ACHN (cell line): ENCODE results near the gene MRPL40.
A peak's percentile ranks its signal among the peaks of the same experiment; 100 is the strongest.

Experiments used
- DNase-seq: peaks from one replicate; pipeline ENCODE4 v3.0.0-alpha.2; 2015
- in situ Hi-C: cut with HindIII; loops from 2 replicates; pipeline ENCODE4 v1.10.0; 2017; ENCODE audit warnings: low sequenced_read_pairs, low pct_ligation_motif_present, low pct_unique_long_range_greater_than_20kb

MRPL40 gene

DNA sequence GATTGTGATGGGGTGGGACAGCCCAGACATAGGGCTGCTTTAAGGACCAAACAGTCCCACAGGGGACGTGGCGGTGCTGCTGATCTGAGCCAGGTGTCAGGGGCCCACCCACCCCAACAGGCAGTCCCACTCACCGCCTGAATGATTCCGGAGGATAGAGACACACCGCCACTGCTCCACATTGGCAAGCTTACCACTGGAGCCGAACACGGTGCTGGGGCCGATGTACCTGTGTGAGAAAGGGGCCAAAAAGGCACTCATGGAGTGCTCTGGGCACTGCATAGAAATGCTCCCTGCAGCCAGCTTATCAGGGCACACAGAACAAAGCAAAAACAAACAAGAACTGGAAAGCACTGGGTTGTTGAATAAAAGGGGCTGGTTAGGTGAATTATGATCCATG, 26.7 kb upstream of the MRPL40 start:
- no peak for DNase-seq
- in situ Hi-C loops, result no loop called here

DNA sequence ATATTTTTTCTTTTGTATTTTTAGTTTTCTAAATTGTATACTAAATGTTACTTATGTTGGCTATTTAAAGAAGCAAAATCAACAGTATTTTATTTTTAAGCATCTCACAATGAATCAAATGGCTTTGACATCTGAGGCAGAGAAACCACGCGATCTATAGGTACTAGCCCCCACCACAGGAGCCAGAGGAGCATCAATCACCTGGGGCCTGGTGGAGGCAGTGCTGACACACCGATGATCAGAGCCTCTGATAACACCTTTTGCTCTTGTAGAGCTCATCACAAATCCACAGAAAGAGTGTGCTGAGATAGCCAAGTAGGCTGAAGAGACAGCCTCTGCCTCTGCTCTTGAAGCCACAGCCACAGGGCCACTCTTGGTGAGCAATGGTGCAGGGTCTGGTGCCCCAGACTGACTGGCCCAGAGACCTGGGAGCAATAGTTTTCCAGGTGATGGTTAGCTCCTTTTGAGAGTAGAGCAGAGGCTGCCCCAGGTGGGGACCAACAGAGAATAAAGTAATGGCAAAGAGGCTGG, 26.0 kb upstream of the MRPL40 start:
- no peak for DNase-seq
- in situ Hi-C loops, result no loop called here

DNA sequence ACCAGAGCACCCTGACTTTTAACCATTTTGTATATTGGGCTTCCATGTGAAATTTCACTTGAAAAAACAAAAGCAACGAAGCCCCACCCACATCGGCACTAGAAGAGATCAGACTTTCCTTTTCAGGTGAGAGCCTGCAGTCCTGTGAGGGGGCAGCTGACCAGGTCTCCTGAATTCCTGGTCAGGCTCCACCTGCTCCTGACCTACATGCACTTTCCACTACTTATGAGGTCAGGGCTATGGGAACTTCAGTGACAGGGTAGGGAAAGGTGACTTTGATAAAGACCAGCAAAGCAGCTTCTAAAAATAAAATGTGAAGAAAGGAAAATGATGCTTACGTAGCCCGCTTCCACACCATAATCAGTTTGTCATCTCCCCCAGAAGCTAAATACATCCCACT, 25.5 kb upstream of the MRPL40 start:
- in situ Hi-C loops, result no loop called here
- no peak for DNase-seq

DNA sequence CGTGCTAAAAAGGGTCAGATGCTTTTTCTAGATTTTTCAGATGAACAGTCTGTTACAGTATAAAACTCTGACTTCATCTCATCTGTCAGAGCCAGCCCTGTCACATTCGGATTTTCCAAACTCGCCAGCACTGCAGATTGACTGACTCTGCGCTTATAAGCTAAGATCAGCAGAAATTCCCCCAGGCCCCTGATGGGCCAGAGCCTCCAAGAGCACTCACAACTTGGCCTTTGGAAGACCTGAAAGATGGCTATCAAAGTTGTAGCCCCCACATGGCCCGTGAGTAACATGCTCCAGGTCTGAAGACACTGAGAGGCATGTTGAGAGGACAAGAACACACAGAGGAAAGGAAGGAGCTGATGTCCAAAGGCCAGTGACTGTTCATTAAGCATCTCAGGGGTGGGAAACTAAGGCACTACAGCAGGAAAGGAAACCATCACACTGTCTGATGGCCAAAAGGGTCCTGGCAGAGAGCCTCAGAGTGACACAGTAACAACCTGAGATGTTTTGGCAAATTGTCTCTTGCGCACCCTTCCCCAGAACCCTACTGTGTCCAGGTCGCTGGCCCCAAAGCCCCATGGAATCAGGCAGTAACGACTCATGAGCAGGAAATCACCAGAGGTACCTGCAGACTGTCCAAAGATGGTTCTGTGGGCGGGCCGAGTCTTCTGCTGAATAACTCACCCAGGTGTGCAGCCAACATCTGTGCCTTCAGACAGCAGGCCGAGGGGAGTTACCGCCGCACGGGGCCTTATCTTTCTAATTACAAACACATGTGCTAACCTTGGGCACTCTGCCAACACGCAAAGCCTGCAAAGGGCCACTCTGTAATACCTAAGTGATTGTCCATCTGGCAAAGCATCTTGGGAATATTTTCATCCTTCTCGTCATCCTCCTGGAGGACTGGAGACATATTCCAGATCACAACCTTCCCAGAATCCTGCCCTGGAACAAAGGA, 24.4 kb upstream of the MRPL40 start:
- DNase-seq, result no peak
- in situ Hi-C loops, result no loop called here

DNA sequence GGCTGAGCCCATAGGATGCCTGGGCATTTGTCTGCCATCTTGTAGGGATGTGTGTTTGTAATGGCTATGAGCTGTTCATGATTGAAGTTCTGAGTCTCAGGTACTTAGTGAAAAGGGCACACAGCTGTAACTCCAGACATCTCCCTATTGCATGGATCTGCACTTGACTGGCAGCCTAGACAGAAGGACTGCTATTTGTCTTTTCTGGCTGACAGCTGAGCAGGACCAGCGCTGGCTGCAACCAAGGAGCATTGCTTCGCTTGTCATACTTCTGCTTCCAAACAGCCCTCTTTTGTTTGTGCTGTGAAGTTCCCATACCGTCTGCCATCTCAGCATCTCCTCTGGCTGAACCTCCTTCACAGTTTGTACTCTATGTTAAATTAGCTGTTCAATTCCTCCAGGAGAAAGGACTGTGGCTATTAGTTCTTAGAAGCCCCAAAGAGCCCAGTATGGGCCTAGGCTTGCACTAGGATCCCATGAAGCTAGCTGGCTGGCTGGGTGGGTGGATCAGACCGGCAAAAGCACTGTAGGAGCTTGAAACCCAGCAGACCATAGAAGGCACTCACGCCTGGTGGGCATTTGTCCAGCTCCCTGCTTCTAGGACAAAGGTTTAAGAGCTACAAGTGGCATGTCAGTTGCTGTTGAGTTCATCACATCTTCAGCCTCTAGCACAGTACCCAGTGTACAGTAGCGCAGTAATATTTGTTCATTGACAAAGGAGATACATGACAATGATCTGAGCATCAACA, 21.2 kb upstream of the MRPL40 start:
- DNase-seq, result no peak
- in situ Hi-C loops, result no loop called here

DNA sequence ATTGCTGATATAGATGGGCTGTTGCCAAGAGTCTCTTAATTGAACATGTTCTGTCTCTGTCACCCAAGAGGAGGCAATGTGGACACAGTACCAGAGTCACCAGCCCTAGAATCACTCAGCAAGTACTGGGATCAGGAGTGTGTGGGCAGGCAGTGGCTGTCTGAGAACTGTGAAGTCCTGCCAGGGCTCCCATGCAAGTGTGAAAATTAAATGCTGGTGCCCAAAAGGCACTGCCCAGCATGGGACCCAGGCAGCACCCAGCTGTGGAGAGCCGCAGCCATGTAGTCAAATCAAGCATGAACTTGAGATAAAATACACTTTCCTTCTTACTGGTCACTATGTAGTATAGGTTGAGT, 20.7 kb upstream of the MRPL40 start:
- in situ Hi-C loops, result no loop called here
- no peak for DNase-seq

DNA sequence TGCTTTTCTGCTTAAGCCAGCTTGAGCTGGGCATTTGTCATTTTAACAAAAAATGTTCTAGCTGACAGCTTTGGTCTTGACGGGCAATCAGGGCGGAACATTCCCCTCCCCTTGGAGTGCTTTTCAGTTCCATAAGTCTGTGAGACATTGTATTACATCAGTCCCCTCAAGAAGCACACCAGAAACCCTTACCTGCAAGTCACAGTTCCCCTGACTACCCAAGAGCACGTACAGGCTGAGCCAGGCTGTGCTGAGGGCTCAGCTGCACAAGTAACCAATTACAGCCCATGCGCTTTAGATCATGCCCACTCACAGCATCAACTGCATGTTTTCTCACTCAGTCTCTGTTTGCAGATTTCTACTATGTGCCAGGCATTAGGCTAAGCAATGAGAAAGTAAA, 19.9 kb upstream of the MRPL40 start:
- DNase-seq, result no peak
- in situ Hi-C loops, result no loop called here

DNA sequence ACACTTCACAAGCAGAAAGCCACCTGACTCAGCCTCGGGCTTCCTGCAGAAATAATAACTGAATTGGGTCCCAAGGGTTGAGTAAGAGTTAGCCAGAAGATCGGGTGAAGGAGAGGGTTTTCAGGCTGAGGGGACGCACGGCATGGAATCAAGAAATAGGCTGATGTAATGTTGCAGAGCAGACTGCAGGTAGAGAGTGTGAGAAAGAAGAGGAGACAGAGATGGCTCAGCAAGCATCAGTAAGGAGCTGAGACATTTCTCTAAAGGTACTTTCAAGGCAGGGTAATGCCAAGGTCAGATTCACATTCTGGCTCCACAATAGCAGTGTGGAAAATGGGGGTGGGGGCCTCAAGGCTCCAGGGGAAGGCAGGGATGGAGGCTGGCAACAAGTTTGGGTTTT, 19.4 kb upstream of the MRPL40 start:
- DNase-seq, result no peak
- in situ Hi-C loops, result no loop called here

DNA sequence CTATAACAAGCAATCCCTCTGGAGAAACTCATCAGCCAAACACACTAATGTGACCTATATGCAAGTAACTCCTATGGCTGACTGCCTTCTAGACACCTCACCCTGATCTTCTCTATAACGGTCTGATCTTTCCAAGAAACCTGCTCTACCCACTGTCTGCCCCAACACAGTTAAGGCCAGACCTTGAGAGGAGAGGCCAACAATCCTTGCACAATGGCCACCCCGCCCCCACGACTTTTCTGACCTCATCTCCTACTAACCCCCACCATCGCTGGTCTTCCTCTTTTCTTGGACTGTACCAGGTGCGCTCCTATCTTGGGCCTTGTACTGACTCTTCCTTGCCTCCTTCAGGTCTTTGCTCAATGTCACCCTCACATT, 13.3 kb upstream of the MRPL40 start:
- no peak for DNase-seq
- in situ Hi-C loops, result no loop called here

DNA sequence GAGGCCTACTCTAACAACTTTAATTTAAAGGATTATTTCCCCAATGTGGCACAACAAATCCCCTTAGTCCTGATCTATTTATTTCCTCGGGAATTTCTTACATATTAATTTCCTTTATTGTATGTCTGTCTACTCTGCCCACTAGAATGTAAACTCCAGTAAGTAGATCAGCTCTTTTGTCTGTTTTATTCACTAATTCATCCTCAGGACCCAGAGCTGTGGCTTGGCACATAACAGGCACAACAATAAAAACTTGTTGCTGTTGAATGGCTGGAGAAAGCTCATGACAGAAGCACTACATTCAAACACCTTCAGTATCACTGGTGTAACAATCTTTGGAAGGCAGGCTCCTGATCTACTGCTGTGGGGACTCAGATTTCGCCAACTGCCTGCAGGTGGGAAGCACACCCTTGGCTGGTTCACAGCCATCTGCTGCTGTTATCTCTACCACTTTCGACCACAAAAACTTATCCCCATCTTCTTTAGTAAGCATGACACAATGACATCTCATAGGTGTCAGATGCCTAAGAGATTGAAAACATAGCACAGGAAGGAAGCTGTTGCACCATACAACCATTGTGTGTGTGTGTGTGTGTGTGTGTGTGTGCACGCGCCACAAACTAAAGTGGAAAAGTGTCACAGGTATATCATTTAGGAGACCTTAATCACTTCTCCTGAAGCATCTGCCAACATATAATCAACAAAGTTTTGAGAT, 12.7 kb upstream of the MRPL40 start:
- in situ Hi-C loops, result no loop called here
- DNase-seq, result no peak

DNA sequence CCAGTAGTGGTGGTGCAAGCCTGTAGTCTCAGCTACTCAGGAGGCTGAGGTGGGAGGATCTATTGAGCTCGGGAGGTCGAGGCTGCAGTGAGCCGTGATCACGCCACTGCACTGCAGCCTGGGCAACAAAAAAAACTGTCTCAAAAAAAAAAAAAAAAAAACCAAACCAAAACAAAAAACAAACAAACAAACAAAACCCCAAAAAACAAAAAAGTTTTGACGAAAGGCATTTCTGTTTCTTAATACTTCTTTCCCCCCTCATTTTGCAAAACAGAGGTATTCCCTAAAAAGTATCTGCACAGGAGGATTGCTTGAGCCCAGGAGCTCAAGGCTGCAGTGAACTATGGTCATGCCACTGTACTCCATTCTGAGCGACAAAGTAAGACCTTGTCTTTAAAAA, 12.0 kb upstream of the MRPL40 start:
- DNase-seq, result no peak
- in situ Hi-C loops, result no loop called here

DNA sequence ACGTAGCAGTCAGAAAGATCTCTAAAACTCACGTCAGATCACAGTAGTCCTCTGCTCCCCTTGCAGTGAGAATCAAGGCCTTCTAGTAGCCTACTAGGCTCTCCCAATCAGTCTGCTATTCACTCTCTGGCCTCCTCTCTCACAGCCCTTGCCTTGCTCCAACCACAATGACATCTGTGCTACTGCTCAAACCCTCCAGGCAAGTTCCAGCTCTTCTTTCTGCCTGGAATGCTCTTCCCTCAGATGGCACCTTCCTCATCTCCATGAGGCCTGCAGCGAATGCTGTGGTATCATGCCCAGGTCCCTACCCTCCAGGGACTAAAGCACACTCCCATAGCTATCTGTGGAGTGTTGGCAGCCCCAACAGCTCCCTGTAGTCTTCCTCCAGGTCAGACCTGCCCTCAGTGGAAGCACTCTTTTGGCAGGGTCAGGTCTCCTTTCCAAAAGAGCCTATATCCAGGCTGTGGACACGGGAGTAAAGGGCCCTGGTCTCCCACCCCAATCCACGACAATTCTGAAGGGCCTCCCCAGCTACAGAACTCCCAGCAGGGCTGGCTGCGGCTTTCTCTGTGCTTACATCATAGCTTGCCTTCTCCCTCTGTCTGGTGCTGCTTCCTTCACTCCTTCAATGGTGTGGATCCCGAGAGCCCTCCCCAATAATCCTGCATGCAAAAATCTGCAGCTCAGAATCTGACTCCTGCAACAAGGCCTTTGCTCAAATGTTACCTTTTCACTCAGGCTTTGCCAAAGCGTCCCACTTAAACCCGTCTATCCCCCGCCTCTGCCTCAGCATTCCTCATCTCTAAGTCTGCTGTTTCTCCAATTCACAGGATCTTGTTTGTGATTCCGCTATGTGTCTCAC, 9.7 kb upstream of the MRPL40 start:
- in situ Hi-C loops, result no loop called here
- DNase-seq, result no peak

DNA sequence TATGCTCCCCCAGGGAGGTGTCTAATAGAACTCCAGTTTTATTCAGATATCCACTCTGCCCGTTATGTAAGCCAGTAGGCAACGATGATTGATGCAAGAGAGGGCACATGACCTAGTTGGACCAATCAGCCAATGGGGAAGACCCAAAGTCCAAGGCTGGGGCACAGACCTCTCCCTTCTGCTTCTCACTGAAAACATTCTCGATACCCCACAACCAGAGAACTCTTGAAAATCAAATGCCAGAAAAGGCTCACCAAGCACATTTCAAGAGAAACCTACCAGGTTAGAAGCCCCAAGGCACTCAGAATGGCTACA, 8.2 kb upstream of the MRPL40 start:
- DNase-seq, result no peak
- in situ Hi-C loops, result no loop called here

DNA sequence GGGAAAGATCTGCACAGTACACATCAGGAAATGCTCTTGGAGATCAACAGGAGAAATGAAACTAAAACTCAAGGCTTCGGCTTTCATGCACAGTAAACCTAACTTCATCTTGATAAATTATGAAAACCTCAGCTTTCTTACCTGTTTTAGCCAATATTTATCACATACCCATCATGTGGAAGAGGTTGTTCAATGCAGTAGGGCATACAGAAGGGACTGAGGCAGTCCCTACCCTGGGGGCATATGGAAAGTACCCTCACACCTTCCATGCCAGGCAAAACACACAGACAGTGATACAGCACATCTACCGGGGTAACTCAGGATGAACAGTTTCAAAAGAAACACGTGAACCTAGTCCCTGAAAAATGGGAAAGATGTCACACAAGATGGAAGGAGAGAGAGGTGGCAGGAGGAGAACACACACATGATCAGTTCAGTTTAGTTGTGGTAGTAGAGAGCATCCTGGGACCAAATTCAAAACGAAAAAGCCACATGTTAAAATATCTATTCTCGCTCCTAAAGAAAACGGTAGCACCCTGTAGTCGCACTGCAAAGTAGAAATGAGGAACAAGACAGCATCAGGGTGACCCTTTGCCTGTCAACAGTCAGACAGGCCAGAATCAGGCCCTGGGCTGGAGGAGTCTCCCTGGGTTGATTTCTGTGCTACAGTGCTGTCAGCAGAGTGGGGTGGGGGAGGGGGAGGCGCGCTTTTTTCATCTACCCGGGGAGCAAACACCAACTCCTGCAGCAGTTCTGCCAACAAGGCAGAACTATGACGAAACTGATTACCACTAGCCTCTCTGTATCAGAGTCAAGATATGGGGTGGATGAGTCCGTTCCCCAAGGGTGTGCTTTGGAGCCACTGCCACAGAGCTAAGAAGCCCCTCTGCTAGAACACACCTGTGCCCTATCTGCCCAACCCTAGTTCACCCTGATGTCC, 2.1 kb upstream of the MRPL40 start:
- in situ Hi-C loops, result no loop called here
- peak; percentile 23 for DNase-seq

DNA sequence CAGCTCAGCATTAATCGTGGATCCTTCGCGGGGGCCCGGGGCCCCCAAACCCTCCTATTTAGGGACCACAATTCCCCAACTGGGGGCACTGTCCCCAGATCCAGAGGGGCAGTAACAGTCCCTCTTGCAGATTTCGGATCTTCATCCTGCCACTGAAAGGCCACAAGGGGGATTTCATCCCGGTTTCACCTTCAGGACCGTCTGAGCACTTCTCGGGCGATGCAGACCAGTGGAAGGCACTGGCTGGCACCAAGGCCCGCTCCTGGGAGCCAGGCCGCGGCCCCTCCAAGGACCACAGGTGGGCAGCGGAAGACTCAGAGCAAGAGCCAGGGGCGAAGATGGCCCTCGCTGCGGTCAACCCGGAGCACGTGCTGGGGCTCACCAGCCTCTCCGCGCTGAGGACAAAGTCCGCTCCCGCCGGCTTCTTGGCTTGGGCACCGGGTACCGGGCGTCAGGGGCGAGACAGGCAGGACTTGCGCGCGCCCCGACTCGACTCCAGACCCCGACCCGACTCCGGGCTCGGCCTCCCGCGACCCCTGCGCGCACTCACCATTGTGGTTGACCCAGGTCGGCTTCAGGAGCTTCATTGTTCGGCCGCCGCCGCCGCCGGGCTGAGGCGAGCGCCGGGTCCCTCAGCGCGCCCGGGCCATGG, 1.3 kb upstream of the MRPL40 start:
- DNase-seq, result peak; percentile 41
- in situ Hi-C loops, result no loop called here

DNA sequence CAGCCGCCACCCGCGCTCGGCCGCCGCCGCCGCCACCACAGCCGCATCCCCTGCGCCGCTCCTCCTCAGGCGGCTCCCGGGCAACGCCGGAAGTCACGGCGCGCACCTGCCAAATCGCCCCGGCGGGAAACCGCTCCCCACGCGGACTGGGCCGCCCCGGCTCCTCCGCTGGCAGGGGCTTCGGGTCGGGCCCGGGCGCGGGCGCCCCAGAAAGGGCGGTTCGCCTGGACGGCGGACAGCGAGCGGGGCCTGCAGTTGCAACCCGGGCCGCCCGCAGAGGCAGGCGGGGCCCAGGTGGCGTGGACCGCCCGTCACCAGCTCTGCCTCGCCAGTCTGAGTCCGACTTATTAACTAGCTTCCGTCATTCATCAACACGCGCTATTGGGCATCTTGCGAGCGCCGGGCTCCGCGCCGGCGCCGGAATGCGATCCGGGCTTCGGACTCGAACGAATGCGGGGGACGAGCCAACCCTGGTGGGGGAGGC, 654 bp upstream of the MRPL40 start, which contains the start of gene HIRA:
HIRA (minus strand) TSS at position 85 of the 484 bp plus-strand sequence. CDS start 257 bp downstream, outside the sequence.
- in situ Hi-C loops, result no loop called here
- DNase-seq, result peak; percentile 75

DNA sequence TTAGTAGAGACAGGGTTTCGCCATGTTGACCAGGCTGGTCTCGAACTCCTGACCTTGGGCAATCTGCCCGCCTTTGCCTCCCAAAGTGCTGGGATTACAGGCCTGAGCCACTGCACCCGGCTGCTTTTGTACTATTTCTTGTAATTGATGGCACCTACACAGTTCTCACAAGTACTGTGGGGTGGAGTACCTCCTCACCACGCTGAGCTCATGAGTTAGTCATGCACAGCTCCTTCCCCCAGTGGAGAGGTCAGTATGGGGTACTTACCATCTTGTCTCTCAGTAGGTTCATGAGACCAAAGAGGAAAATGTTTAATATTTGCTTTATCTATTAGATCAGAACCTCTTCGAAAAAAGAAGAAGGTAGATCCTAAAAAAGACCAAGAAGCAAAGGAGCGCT, 2.1 kb downstream of the MRPL40 start:
- in situ Hi-C loops, result no loop called here
- DNase-seq, result peak; percentile 26
